DMS 273 (cell line): ENCODE measurements around the gene DDX49.
"Not testable (repeated sequence)": the region's sequence is repeated elsewhere in the genome, so short reads cannot be mapped to it uniquely, and the experiment has no call there.

Source experiments
- DNase-seq: peaks from one replicate; lab custom pipeline; 2025; ENCODE audit not compliant: unreplicated experiment; lab: John Stamatoyannopoulos, UW

Gene DDX49

GRCh38 chr19:18910010-18910409 is 9.5 kb upstream of the DDX49 start:
- no peak for DNase-seq

GRCh38 chr19:18910801-18911436 is 8.6 kb upstream of the DDX49 start:
- DNase-seq: no peak

GRCh38 chr19:18912933-18913332 is 6.6 kb upstream of the DDX49 start:
- no peak for DNase-seq

GRCh38 chr19:18913466-18913865 is 6.0 kb upstream of the DDX49 start:
- DNase-seq: no peak

GRCh38 chr19:18915639-18916038 is 3.9 kb upstream of the DDX49 start:
- peak; percentile 79 for DNase-seq

GRCh38 chr19:18917593-18917992 is 1.9 kb upstream of the DDX49 start:
- DNase-seq: not testable (repeated sequence)

- no peak for DNase-seq
Observed at GRCh38 chr19:18919900-18920214, 342 bp downstream of the DDX49 start.

- no peak for DNase-seq
Observed at GRCh38 chr19:18920400-18920799, 885 bp downstream of the DDX49 start.

- no peak for DNase-seq
Observed at GRCh38 chr19:18921593-18921992, 2.1 kb downstream of the DDX49 start.

GRCh38 chr19:18922228-18922985 is 2.9 kb downstream of the DDX49 start:
- no peak for DNase-seq

- DNase-seq: no peak
Observed at GRCh38 chr19:18924684-18925213, 5.2 kb downstream of the DDX49 start.

GRCh38 chr19:18928018-18928805 is 8.7 kb downstream of the DDX49 start:
- no peak for DNase-seq

- no peak for DNase-seq
Observed at GRCh38 chr19:18929311-18929710, 9.8 kb downstream of the DDX49 start.

GRCh38 chr19:18931316-18932162 is 12.0 kb downstream of the DDX49 start:
- no peak for DNase-seq

GRCh38 chr19:18932216-18932841 is 12.8 kb downstream of the DDX49 start:
- DNase-seq: peak; percentile 49

- DNase-seq: no peak
Observed at GRCh38 chr19:18933297-18933696, 13.8 kb downstream of the DDX49 start.

GRCh38 chr19:18939163-18939562 is 19.6 kb downstream of the DDX49 start:
- no peak for DNase-seq

GRCh38 chr19:18939922-18940768 is 20.6 kb downstream of the DDX49 start:
- DNase-seq: no peak

- peak; percentile 87 for DNase-seq
Observed at GRCh38 chr19:18940769-18941627, 21.5 kb downstream of the DDX49 start, which contains the start of gene HOMER3. Gene HOMER3 (minus strand): TSS chr19:18941217. CDS start chr19:18938982, 2,235 bp downstream.
